ENCODE data around the gene GATA3. TPM values are rescaled to one million over a fixed set of nuclear protein-coding genes. Genes with fewer than 3 reads are reported as not detected.
A peak's percentile ranks its signal among the peaks of the same experiment; 100 is the strongest.

Gene GATA3
- total and polyA plus RNA-seq, 8 donors = 1.7 to 4.7 (median 2.7) TPM

- no peaks in the 10 kb centered on the region for H3K36me3 ChIP-seq
- H3K4me3 ChIP-seq = no peak overlapping the region
- TF ChIP-seq, protein P1, sequence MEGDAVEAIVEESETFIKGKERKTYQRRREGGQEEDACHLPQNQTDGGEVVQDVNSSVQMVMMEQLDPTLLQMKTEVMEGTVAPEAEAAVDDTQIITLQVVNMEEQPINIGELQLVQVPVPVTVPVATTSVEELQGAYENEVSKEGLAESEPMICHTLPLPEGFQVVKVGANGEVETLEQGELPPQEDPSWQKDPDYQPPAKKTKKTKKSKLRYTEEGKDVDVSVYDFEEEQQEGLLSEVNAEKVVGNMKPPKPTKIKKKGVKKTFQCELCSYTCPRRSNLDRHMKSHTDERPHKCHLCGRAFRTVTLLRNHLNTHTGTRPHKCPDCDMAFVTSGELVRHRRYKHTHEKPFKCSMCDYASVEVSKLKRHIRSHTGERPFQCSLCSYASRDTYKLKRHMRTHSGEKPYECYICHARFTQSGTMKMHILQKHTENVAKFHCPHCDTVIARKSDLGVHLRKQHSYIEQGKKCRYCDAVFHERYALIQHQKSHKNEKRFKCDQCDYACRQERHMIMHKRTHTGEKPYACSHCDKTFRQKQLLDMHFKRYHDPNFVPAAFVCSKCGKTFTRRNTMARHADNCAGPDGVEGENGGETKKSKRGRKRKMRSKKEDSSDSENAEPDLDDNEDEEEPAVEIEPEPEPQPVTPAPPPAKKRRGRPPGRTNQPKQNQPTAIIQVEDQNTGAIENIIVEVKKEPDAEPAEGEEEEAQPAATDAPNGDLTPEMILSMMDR (IDR thresholded peaks at IDR 0.05) = no peak
- DNase-seq = no peak
- peak overlapping the region in 1 of 2 donors; percentile 18 for H3K27ac ChIP-seq
- ATAC-seq = no peak
- H3K27me3 ChIP-seq = peaks cover 77 to 100% of the 10 kb centered on the region in 2 donors
- H3K9me3 ChIP-seq = no peaks in the 10 kb centered on the region
- peaks cover 0 to 57% of the 10 kb centered on the region in 2 donors for H3K4me1 ChIP-seq
- intact Hi-C loops (cut with DNase I) = no loop called here
Measured at GRCh38 chr10:8058274-8059111, 4.0 kb downstream of the GATA3 start.

- DNase-seq (no peak), ATAC-seq (no peak)
- peaks cover 0 to 49% of the 10 kb centered on the region in 2 donors for H3K4me1 ChIP-seq
- intact Hi-C loops (cut with DNase I) = no loop called here
- no peaks in the 10 kb centered on the region for H3K9me3 ChIP-seq
- TF ChIP-seq, protein P1 (IDR thresholded peaks at IDR 0.05) = no peak
- H3K27ac ChIP-seq = peak overlapping the region in 1 of 2 donors; percentile 37
- H3K36me3 ChIP-seq = no peaks in the 10 kb centered on the region
- peaks cover 73 to 100% of the 10 kb centered on the region in 2 donors for H3K27me3 ChIP-seq
- H3K4me3 ChIP-seq = peak overlapping the region in 1 of 2 donors; percentile 7
Measured at GRCh38 chr10:8059191-8059936, 4.9 kb downstream of the GATA3 start.

- Histone ChIP-seq H3K36me3 (no peaks in the 10 kb centered on the region), H3K4me1 (peaks cover 0 to 42% of the 10 kb centered on the region in 2 donors), H3K4me3 (peak overlapping the region in 1 of 2 donors; percentile 7), H3K9me3 (no peaks in the 10 kb centered on the region), H3K27ac (peak overlapping the region in 1 of 2 donors; percentile 37), H3K27me3 (peaks cover 65 to 100% of the 10 kb centered on the region in 2 donors)
- TF ChIP-seq, protein P1 (IDR thresholded peaks at IDR 0.05) = no peak
- DNase-seq (no peak), ATAC-seq (no peak)
- intact Hi-C loops (cut with DNase I) = no loop called here
Measured at GRCh38 chr10:8060010-8060703, 5.7 kb downstream of the GATA3 start.

DNA sequence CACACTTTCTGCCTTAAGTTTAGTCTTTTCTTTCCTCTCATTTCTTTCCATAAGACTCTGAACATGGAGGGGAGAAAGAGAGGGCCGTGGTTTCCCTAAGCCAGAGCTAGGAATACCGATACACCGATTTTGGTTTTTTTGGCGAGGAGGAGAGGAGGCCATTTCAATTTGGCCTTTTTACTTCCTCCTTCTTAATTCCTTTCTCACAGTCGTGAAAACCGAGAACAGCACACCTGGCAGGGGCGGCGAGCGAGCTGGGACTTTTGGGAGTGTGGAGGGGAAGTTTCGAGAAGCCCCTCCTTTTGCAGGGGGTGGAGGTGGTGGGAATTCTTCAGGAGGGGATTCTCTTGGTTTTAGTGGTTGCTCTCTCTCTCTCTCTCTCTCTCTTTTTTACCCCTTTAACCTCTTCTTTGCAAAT, 6.2 kb downstream of the GATA3 start:
- intact Hi-C loops (cut with DNase I) = no loop called here
- TF ChIP-seq, protein P1 (IDR thresholded peaks at IDR 0.05) = no peak
- H3K4me1 ChIP-seq = peaks cover 0 to 39% of the 10 kb centered on the region in 2 donors
- peak overlapping the region in 1 of 2 donors; percentile 7 for H3K4me3 ChIP-seq
- DNase-seq (no peak), ATAC-seq (no peak)
- no peaks in the 10 kb centered on the region for H3K9me3 ChIP-seq
- H3K27ac ChIP-seq = peak overlapping the region in 1 of 2 donors; percentile 48
- H3K27me3 ChIP-seq = peaks cover 59 to 100% of the 10 kb centered on the region in 2 donors
- no peaks in the 10 kb centered on the region for H3K36me3 ChIP-seq

Data from left lung (tissue), 10 donors.